HG02623 (cell line): ENCODE data around the gene PHEX.

Experiments
- ATAC-seq: cut with Tn5 transposase; IDR thresholded peaks from one replicate; pipeline ENCODE4 v1.9.1; 2021; ENCODE audit warnings: moderate library complexity; ENCODE audit not compliant: unreplicated experiment

PHEX gene

DNA sequence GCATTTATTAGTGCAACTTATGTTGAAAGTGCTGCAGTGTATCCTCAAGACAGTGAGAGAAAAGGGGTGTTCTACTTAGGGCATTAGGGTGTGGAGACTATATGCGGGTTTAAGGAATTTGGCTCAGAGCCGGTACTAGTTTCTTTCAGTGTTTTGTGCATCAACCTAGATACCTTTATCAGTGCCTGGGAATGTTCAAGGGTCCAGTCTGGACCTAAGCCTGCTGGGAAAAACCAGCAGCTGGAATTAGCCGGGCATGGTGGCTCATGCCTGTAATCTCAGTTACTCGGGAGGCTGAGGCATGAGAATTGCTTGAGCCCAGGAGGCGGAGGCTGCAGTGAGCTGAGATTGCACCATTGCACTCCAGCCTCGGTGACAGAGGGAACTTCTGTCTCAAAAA, 7.4 kb downstream of the PHEX start:
- ATAC-seq: no peak

DNA sequence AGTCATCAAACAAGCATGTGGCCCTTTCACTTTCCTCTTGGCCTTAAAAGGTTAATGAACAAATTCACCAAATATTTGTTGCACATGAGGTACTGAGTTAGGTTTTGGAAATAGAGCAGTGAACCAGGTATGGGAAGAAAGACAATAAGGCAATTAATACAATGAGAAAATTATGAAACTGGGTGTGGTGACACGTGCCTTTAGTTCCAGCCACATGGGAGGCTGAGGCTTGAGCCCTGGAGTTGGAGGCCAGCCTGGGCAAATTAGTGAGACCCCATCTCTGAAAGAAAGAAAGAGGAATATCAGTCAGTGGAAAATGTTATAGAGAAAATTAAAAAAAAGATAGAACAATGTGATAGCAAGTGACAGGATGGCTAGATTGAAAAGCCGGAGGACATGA, 8.1 kb downstream of the PHEX start:
- no peak for ATAC-seq

DNA sequence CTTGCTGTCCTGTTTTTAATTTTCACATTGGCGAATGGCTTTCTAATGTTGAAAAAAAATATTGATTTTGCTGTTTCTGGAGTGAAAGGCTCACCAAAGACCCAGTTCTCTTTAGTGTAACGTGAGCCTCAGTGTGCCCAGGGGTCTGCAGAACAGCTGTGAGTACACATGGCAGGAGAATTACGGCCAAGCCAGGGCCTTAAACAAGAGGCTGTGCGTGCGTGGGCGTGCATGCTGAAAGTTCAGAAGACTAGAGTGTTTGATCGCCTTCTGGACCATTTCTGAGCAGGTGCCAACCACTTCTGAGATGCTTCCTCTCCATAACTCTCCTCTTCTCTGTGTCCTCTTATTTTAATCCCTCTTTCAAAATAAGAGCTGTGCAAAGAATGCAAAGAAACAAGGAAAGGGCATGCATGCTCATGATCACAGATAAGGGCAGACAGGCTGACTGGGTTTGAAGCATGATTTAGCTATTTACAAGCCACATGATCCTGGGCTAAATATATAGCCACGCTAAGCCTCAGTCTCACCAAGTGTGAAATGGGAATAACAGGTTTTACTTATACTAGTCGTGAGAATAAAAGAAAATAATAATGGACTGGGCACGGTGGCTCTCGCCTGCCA, 9.9 kb downstream of the PHEX start:
- ATAC-seq: no peak

DNA sequence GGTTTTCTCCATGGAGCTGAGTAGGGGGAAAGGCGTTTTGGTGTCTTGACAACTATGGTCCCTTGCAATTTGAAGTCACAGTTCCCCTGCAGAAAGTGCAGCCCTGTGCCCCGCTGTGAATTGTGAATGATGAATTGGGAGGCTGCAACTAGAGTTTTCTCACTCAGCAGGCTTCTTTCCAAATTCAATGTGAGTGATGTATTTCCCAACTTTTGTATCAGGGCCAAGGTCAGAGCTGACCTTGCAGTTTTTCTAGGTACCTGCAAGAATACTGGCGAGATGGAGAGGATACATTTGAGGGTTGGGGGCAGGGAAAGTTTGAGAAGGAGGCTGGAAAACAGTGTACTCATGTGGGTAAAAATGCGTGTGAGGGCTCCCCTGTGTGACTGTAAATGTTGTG, 11.7 kb downstream of the PHEX start:
- no peak for ATAC-seq

DNA sequence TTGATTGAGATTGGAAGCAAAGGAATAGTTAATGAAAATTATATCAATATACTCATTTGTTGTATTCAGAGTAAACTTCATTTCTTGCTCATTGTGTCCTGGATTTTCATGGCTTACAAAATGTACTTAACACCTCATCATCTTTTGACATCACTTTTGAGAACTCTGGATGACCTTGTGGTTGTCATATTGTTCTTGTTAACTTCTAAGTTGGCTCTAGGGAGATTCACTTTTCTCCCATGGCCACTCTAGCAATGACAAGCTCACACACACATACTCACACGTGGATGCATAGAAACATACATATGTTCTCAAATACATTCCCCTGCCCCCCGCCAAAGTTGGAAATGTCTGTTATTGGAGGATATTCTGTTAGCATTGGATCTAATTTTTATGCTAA, 15.3 kb downstream of the PHEX start:
- ATAC-seq: no peak

DNA sequence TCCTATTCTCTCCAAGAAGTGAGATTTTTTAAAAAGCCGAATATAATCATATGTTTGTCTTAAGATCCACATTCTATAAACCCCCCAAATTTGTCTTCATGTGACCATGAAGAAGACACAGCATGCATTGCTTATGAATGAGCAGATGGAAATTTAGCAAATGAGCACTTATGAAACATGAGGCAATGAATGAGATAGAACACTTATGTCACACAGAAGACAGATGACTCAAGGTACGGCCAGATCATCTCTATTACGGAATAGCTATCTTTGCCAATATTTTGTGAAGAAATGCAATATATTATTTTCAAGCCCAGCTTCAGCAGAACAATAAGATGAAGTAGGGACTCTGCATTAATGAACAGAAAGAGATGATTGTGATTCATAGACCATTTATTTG, 21.4 kb downstream of the PHEX start:
- ATAC-seq: no peak

DNA sequence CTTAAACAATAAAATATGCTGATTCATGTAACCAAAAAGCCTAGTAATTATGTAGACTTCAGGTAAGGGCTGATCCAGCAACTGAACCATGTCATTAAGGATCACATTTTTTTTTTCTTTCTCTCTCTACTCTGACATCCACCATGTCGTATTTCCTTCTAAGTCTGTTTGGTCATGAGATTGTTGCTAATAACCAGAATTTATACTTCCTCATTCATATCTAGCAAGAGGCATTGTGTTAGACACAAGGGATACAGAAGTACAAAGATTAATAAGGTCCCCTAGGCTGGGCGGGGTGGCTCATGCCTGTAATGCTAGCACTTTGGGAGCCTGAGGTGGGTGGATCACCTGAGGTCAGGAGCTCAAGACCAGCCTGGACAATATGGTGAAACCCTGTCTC, 24.1 kb downstream of the PHEX start:
- no peak for ATAC-seq

DNA sequence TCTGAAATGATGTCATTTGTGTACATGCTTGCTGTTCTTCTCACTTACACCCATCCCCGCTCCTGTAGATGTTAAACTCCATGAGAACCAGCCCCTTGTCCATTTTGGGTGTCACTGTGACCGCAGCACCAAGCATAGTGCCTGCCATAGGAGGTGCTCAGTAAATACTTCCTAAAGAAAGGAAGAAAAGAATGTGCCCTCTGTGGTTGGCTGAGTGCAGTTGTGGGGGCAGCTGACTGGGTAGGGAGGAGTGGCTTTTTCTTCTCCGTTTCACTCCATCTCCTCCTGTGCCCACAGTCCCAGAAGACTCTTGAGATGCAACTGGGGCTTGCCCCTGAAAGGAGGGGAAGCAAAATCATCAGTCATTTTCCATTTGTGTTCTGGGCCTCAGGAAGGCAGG, 25.5 kb downstream of the PHEX start:
- ATAC-seq: peak; percentile 30

DNA sequence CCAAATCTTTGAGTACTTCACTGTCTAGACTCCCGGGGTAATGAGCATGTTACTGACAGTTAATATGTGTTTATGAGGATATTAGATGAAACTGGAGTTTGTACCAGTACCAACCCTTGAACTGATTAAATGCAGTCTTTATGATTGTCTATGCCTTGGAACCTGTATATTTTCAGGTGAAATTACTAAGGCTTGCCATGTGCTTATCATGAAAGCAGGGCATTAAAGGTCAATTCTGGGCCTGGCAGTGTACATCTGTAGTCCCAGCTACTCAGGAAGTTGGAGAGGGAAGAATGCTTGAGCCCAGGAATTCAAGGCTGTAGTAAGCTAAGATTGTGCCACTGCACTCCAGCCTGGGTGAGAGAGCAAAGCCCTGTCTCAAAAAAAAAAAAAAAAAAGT, 27.6 kb downstream of the PHEX start:
- ATAC-seq: no peak

DNA sequence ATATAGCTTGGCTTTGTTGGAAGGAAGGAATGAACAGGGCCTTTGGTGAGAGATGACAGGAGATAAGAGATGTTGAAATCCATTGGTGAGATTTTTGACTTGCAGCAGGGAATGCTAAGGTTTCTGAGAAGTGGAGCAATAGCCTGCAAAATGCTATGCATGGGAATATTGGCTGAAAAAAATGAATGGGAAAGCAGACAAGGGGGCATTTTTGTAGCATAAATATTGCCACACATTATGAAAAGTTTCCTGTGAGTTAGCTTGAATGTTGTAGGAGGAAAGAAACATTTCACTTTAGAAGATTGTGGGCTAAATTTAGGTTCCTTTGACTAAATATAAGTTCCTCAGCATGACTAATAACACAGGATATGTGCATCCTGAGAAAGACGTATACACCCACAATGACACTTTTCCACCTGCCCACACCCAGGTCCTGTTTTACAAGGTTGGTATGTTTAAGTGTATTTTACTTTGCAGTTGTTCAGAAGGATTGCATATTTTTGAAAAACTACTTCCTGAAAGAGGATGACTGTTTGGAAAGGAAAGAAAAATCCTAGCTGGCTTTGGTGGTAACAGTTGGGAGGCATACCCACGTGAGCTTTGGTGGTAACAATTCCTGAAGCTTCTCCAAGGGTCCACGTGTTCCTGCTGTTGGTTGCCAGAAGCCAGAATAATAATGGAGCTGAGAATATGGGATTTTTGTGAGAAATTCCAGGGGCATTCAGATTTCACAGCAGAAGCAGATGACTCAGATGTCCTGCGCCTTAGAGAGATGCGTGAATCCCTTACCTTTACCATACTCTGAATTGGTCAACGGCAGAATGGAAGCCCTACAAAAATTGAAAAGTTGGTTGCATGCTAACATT, 28.5 kb downstream of the PHEX start:
- ATAC-seq: peak; percentile 43

DNA sequence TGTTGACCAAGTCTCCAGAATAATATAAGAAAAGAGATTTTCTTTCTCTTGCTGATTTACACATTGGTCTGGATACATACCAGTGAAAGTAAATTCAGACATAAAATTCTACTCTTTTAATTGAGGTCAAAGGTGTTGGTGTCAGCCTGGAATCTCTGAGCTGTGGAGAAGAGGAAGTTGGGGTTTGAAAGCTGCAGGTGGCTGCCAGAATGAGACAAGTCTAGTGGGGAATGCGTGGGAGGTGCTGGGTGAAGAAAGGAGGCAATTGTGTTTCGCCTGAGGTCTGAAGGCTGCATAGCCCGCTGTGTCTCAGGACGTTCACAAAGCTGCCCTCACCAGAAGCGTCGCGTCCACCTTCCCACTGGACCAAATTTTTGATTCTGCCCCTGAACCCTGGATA, 31.2 kb downstream of the PHEX start:
- peak; percentile 87 for ATAC-seq

DNA sequence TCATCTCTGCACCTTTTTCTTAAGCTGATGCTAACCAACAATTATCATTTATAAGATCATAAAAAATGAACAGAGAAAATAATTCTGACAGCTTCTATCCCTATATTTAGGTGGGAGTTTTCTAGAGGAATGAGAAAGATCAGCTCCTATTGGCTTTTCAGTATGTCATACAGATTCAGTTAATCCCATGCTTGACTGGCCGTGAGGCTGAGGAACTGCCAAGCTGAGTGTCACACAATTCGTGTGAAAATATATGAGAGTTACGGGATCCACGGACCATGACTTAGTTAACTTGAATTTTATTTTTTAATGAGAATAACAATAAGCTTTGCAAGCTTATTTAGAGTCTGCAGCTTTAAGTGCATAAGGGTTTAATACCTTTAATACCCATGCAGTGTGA, 37.5 kb downstream of the PHEX start:
- no peak for ATAC-seq

DNA sequence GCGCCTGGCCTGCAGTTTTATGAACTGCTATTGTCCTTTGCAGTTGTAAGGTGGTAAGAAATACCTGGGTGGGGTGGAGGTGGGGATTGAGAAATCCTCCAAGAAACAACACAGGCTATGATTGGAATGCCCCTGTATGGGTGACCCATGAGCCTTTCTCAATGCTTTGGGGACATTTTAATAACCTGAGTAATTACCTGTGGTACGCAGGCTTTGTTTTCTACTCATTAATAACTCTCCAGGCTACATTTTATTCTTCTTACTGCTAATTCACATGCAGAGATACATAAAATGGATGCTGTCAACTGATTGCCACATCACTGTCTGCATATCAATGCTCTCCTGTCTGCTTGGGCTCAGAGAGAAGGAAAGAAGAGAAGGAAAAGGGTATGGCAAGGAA, 41.8 kb downstream of the PHEX start:
- ATAC-seq: no peak

DNA sequence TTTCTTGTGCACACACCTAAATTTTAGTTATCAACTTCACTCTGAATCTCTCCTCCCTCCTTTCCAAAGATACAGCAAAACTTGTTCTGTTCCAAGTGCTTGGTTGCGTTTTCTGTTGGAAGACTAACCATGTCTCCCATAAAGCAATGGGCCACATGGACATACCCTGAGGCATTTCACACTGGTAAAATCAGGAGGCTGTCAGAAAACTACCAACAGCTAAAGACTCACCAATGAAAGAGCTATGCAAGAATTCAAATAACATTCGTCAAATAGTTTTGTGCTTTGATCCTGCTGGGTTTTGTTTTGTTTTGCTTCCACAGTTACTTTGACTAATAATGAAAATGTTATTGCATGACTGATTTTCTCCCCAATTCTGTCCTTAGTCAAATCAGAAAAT, 46.0 kb downstream of the PHEX start:
- ATAC-seq: no peak

DNA sequence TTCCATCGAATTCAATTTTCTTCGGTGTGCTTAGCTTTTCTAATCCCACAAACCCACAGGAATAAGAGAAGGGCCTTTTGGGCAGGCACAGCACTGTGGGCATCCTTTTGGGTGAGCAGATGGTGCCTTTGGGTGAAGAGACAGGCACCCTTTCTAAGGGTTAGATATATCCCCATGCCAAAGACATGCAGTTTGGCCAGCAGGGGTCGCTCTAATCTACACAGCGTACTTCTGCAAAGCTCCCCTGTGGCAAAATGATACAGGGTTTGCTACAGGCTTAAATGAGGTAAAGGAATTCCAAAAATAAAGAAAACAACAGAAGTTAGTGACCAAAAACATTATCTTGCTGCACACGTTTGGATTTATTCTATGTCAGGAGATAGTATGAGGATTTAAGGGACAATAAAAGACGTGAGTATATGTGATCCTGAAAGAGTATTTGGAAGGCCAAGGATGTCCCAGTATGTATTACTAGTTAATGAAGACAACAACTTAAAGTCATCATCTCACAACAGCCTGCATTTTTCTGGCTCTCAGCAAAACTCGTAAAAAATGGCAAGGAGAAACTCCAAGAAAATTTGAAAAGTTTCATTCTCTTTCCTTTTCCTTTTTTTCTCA, 49.5 kb downstream of the PHEX start:
- ATAC-seq: no peak

DNA sequence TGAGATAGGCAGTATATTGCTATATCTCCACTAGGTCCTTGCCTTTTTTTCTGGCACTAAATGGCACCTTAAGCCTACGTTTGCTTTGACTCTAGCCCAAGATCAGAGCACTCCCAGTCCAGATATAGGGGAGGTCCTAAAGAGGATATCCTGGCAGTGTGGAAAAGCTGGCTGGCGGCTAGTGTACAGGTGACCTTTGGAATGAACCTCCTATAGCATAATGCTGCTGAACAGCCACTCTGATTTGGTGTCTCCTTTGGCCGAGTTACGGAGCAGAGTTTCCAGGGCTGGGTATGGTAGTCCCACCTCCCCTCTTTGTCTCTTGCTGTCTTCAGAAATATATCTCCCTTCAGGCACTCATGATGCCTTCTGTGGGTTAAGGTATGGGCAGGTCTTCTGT, 53.9 kb downstream of the PHEX start:
- no peak for ATAC-seq

DNA sequence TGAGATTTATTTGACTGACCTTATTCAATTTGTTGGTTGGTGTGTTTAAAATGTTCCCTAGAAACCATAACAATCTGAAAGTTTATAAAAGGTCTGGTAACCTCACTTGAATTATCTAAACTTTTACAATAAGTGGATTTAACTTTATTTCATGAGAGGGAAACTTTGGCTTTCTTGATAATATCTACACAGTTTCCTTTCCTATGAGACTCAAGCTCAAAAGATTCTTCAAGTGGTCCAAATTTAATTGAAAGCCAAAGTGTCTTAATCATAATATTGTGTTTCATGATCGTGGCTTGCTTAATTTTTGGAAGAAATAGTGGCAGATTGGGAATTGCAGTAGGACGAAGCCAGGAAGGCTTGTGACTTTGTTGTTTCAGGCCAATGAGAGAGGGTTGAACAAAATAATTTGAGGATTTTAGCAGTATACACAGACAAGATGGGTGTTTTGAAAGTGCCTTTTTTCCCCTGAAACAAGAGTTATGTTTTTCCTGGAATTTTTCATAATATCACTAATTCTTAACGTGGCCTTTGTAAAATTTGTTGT, 55.0 kb downstream of the PHEX start:
- no peak for ATAC-seq

DNA sequence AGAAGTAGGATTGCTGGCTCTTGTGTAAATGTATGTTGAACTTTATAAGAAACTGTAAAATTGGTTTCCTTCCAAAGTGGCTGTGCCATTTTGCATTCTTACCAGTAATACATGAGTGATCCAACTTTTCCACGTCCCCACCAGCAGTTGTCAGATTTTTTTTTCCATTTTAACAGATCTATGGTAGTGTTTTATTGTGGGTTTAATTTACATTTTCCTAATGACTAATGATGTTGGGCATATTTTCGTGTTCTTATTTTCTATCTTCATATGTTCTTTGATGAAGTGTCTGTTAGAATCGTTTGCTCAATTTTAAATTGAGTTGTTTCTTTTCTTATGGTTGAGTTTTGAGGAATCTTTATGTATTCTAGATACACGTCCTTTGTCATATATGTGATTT, 56.2 kb downstream of the PHEX start:
- ATAC-seq: no peak

DNA sequence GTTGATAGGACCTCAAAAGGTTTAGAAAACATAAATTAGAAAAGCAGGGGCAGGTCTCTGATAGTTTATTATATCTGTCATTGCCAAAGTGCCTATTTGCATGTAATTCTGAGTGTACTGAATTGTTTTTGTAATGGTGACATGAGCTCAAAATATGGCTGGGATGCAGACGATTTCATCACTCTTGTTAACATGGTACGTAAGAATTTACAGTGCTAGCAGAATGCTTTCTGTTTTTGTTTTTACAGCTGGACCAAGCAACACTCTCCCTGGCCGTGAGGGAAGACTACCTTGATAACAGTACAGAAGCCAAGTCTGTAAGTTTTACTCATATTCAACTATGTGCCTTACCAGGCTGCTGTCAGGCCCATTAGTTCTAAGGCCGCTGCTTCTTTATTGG, 58.1 kb downstream of the PHEX start:
- no peak for ATAC-seq

DNA sequence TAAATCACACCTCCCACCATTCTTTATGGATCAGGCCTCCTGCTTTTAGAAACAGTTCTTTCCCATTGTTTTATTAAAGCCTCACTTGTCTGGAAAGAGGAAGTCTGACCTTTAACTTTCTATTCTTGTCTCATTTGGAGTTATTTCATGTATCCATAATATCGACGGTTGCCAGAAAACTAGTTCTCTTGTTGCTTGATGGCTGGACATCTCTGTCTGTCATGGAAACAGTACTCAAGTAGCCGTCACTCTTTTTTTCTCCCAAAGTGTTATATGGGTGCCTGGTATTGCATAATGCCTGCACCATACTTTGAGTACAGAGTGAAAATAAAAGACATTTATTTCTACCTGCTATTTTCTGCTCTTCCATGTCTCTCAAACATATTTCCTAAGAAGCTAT, 61.4 kb downstream of the PHEX start:
- no peak for ATAC-seq

DNA sequence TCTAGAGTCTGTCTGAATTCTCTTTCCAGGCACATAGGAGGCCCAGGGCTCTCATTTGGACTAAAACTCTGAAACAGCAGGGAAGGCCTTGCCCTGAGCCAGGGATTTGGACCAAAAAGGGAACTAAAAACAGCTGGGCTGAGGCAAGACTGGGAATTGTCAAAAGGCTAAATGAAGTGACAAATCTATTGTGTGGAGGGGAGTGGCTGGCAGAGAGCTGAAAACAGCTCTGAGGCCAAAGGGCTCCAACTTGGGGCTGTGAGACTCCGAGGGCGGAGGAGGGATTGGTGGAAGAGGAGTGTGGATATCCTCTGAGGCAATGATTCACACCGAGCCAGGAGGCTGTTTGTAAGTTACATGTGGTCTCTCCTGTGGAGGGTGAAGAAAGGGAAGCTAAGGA, 63.2 kb downstream of the PHEX start:
- ATAC-seq: no peak

DNA sequence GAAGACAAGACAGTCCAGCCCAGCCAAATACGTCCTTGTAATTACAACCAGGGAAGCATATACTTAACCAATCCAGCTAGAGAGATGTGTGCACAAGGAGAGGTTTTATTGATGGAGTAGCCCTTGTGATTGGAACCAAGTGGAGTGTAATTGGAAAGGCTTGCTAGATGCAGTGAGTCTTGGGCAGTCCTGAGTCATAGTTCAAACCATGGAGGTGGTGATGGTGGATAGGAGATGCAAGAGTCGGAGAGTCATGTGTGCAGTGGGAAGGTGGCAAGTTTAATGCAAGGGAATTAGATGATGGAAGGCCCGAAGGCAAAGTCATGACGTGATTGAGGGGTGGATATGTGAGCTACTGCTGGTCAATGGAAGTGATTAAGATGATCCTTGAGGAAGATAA, 63.7 kb downstream of the PHEX start:
- no peak for ATAC-seq
